ENCODE data around the gene ACBD6.
"Not testable (repeated sequence)": the region's sequence is repeated elsewhere in the genome, so short reads cannot be mapped to it uniquely, and the experiment has no call there.

The ACBD6 gene, protein sequence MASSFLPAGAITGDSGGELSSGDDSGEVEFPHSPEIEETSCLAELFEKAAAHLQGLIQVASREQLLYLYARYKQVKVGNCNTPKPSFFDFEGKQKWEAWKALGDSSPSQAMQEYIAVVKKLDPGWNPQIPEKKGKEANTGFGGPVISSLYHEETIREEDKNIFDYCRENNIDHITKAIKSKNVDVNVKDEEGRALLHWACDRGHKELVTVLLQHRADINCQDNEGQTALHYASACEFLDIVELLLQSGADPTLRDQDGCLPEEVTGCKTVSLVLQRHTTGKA

DNA sequence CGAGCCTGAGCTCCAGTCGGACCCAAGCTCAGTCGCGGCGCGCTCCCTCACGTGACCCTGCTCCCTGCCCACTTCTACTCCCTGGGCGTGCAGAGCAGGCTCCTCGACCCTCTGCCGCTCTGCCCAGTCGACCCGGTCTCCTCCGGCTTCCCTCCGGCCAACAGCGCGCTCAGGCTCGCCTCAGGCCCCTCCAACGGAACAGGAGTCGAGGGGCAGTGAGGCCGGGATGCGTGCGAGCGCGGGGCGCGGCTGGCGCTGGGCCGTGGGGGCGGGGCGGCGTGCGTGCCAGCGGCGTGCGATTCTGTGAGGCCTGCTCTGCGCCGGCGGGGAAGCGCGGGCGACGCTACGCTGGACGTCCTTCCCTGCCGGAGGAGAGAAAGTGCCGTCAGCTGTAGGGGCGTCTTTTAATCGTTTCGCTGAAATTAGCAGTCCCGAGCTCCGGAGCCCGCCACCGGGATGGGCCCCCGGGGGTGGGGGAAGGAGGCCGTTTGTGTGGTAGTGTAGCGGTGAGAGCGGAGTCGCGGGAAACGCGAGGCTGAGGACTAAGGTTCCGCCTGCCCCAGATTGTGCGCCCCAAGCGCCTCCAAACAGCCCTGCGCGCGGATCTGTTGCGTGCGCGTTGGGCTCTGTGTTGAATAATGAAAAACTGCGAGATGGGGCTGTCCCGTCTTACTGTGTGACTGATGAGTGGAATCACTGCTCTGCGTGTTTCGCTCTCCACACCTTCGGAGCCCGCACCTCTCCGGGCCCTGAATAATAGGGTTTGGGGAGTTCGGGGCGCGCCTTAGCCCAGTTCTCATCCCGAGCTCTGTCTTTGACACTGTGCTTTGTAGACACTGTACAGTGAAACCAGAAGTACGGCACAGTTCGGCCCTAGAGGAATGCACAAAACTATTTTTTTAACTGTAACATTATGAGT lies at the start of gene ACBD6:
Gene ACBD6 (minus strand): TSS at position 217 of the 919 bp plus-strand sequence. CDS start 311 bp downstream, outside the sequence.
- peak; percentile 96 to 98 (median 97) for DNase-seq

DNA sequence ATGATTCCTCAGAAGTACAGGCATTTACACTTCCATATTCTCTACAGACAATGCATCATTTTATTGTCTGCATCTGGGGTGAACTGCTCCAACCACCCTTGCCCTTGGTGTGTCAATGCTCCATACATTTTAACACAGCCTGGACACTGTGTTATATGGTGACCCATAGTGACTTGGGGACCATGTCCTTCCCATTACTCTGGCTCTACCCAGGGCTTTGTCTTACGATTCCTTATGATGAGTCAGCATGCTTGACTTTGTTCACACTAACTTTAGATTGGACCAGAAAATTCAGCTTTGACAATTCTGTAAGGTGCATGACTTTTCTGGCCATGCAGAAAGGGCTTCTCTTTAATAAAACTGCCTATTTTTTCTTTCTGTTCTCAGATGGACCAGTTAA lies 49.6 kb upstream of the ACBD6 start:
- no peak for DNase-seq

DNA sequence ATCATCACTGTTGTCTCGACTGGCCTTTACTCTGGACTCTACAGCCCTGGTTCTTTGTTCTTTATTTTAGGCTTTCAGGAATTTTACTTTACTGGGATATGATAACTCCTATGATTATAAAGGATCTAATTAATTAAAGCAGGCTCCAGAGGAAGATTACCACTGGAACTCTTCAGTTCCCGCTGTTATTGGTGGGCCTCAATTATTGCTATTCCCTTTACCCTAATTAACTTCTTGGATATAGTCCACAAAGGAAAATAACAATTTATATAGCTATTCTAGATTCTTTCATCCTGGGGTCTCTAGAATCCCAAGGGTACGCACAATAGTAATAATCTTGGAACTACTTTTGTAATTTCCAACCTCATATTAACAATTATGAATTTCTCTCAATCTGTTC lies 47.9 kb upstream of the ACBD6 start:
- no peak for DNase-seq

- not testable (repeated sequence) for DNase-seq
Measured at GRCh38 chr1:180549770-180550169, 47.4 kb upstream of the ACBD6 start.

GRCh38 chr1:180548686-180549317 lies 46.4 kb upstream of the ACBD6 start:
- peak; percentile 62 to 83 (median 83) for DNase-seq

GRCh38 chr1:180545991-180546390 lies 43.6 kb upstream of the ACBD6 start:
- DNase-seq, result no peak

GRCh38 chr1:180544050-180544449 lies 41.7 kb upstream of the ACBD6 start:
- DNase-seq, result no peak

- peak in 1 of 3 experiments; percentile 22 for DNase-seq
Measured at GRCh38 chr1:180542838-180543145, 40.4 kb upstream of the ACBD6 start.

DNA sequence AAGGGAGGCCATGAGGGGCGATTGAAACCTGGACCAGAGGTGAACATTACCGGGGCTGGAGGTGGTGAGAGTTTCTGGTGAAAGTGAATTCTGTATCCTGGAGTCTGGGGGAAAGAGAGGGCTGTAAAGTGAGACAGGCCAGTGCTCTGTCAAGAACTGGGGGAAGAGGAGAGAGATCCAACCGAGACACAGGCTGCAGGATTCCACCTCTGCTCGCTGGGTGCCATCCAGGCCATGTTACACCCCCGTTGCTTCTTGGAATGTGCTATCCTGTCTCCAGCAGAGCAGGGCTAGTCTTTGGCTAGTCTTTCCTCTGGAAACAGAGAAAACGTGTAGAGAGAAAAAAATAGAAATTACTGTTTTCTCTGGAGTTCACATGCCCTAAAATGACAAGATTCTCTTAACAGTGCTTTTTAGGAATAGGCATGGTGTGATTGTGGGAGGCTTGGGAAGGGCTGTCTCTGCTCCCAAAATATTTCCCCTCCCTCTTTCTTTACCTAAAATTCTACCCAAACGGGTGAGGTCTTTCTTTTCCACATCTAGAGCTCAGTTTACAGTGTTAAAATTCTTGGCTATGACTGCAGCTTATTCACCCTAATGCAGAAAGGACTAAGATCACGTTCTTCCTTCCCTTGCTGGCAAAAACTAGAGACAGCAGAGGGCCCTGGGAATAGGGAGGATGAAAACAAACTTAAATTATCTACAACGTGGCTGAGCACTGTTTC lies 39.9 kb upstream of the ACBD6 start:
- DNase-seq, result no peak

DNA sequence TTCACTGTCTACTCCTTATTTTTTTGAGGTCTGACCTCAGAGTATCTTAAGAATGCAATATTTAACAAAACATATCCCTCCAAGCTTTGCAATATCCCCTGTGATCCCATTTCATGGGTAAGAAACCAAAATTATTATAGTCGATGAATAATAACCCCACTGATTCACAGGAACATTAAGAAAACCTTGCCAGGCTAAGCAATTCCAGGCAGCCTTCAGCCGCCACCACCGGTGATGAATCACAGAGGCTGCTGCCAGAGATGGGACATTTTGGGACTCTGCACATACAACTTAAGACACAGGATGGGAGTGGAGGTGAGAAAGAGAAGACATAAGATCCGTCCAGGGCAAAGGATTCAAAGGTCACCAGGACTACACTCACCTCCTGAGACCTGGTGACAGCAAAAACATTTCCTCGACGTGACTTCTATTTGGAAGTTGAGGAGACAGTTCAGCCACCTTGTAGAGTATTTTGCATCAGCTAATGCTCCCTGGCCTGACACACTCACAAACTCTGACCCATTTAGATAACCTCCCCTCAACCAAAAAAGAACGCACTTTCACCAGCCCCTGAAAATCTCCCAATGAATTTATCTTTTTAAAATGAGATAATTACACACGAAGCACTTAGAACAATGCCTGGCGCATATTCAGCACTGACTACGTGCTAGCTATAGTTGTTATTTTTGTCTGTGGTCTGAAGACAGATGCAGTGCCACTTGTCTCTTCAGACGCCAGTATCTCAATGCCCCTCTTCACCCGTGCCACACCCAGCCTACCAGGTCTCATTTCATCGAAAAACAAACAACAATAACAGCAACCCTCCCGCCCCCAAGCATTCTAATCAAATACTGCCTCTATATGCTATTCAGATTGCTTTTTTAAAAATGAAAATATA lies 38.6 kb upstream of the ACBD6 start:
- peak in 2 of 3 experiments; percentile 10 to 43 for DNase-seq

DNA sequence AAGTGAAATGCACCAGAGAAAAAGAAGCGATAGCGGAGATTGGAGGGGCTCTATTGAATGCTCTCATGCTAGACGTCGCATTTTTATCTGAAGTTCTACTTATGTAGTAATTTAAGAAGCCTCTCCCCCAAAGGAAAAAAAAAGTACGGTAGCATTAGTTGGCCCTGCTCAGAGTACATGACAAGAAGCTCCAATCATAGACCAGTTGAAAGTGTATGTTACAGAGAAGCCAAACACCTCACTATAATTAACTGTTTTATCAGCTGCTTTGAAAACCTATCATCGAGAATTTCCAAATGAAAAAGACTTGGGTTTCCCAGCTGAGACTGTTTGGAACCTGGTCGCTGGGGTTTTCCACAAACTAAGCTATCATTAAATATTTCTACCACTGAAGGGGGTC lies 36.8 kb upstream of the ACBD6 start:
- peak in 2 of 3 experiments; percentile 32 to 64 for DNase-seq

DNA sequence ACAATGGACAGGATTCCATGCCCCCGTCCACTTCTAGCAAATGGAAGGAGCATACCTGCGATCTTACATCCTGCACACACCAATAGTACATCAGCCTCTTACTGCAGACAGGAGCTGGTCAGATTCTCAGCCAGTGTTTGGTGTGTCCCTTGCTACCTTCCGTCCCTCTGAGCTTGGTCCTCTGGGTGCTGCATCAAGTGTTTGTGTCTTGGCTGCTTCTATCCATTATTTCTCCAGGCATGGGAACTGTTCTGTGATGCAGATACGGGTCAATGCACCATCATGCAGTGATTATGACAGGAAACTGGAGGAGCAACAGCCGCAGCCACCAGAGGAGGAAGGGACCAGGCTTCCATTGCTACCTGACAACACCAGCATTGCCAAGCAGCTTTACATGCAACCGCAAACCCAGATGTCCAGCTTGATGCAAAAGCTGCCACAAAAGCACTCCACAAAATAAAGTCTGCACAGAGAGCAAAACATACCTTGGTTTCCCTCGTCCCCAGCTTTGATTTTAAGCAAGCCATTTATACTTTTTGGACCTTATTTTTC lies 34.5 kb upstream of the ACBD6 start:
- DNase-seq, result no peak

DNA sequence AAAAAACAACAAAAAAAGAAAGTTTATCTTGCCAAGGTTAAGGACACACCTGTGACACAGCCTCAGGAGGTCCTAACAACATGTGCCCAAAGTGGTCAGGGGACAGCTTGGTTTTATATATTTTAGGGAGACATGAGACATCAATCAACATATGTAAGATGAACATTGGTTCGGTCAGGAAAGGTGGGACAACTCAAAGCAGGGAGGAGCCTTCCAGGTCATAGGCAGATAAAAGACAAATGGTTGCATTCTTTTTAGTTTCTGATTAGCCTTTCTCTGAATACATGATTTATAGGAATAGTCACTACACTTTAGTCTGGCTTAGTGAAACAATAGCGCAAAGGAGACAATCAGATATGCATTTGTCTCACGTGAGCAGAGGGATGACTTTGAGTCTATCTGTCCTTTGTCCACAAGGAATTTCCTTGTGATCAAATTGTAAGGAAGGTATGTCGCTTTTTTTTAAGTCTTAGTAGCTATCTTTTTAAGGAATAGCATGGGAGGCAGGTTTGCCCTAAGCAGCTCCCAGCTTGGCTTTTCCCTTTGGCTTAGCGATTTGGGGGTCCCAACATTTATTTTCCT lies 33.1 kb upstream of the ACBD6 start:
- no peak for DNase-seq

- peak in 1 of 3 experiments; percentile 19 for DNase-seq
Measured at GRCh38 chr1:180534214-180534613, 31.8 kb upstream of the ACBD6 start.

DNA sequence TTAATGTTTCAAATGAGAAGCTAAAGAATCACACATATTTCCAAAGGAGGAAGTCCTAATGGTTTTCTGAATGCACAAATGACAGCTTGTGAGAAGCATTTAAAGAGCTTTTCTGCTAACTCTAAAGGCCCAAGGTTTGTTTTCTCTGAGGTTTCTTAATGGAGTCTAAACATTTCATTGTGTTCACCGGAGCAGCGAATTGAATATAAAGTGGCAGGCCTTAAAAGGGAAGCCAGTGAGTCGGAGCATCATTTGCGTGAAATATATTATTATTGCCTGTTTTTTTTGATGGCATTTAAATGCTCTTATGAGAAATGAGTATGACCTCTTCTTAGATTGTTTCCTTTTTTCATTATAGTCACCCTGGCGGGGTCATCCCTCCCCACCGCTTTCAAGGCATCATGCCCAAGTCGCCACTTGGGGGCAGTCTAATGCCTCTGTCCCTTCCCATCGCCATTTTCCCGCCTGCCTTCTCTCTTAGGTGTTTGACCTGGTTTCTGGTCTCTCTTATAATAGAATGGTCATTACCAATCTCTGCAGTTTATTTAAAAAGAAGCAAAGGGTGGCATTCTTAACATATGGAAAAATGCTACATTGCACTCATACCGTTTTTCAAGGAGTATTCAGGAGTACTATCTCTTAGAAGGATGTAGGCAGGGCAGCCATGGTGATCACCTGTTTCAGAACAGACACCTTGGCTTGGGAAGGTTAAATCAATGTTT lies 31.1 kb upstream of the ACBD6 start:
- peak; percentile 16 to 97 (median 70) for DNase-seq

- no peak for DNase-seq
Measured at GRCh38 chr1:180532854-180533253, 30.5 kb upstream of the ACBD6 start.

DNA sequence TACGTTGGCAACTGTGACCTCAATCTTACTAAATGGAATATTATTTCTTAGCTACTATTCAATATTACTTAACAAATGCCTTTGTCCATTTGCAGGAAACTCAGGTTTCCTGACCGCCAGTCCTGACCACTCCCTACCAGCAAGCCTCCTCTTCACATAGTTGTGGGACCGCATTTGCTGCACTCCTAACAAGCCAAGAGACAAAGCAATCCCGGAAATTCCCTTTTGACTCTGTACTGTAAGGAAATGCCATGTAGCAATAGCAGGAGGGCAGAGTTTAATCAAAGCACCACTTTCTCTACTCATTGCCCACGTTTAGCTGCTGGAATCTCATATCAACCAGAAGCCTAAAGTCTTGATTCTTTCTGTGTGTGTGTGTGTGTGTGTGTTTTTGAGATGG lies 28.1 kb upstream of the ACBD6 start:
- no peak for DNase-seq

DNA sequence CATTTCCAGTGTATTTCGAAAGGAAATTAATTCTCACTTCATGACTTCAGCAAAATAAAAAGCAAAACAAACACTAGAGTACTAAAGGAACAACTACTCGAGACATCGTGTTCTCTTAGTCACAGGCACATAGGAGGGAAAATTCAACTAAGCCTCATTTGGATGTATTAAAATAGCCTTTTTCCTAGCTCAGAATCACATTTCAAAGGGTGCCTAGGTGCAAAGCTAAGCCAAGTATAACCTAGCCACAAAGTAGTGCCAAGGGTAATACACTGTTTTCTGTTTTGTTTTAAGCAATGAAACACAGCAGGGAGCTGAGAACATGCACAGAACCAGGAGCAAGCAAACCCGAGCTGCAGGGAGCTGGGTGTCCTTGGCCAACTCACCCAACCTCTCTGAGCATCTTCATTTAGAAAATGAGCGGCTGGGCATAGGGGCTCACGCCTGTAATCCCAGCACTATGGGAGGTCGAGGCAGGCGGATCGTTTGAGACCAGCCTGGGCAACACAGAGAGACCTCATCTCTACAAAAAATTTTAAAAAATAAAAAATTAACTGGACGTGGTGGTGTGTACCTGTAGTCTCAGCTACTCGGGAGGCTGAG lies 26.6 kb upstream of the ACBD6 start:
- no peak for DNase-seq

- no peak for DNase-seq
Measured at GRCh38 chr1:180527101-180527669, 24.8 kb upstream of the ACBD6 start.

GRCh38 chr1:180525715-180526039 lies 23.3 kb upstream of the ACBD6 start:
- no peak for DNase-seq

Data from NCI-H1417 (cell line).